Common myeloid progenitor, CD34-positive (primary cell): ENCODE results near the gene UROC1.

Experiments
- CTCF ChIA-PET: fragments of 350-600 bp; sonication (Branson Sonifier 250); formaldehyde crosslinking; loops from one replicate; lab custom pipeline; 2021; ENCODE audit warnings: antibody characterized with exemption; lab: Charles Lee
- POLR2A ChIA-PET: fragments of 350-600 bp; sonication (Branson Sonifier 250); formaldehyde crosslinking; loops from one replicate; lab custom pipeline; 2021; ENCODE audit warnings: antibody characterized with exemption; lab: Charles Lee
- DNase-seq, 3 donors: peaks; one replicate each; pipeline versions ENCODE4 v3.0.0 to v3.0.0-alpha.2; 2013
- H3K27ac ChIP-seq, 2 experiments: 1 replicate in 1 of 2; 2 replicates in 1 of 2; pipeline ENCODE4 v1.7.0; 2013; ENCODE audit warnings: inconsistent platforms in 2 of 2, low read length in 2 of 2, mild to moderate bottlenecking in 2 of 2, low read depth in 1 of 2, moderate library complexity in 1 of 2; ENCODE audit not compliant: severe bottlenecking in 2 of 2, insufficient read depth in 1 of 2, poor library complexity in 1 of 2
- H3K27me3 ChIP-seq, 5 experiments: replicated peaks in 2 of 5; 1 replicate in 3 of 5; 2 replicates in 2 of 5; pipeline versions ENCODE4 v1.6.1 to v1.7.0; 2013; ENCODE audit warnings: low read length in 4 of 5, mild to moderate bottlenecking in 2 of 5, moderate library complexity in 2 of 5, inconsistent platforms in 1 of 5; ENCODE audit not compliant: insufficient read depth in 5 of 5, control insufficient read depth in 4 of 5
- H3K36me3 ChIP-seq, 4 experiments: 1 replicate in 2 of 4; 2 replicates in 2 of 4; pipeline versions ENCODE4 v1.6.1 to v1.7.0; 2013; ENCODE audit warnings: low read length in 3 of 4, control low read depth in 1 of 4, mild to moderate bottlenecking in 1 of 4; ENCODE audit not compliant: control insufficient read depth in 4 of 4, insufficient read depth in 4 of 4
- H3K4me1 ChIP-seq, 4 experiments: 1 replicate in 3 of 4; 2 replicates in 1 of 4; pipeline versions ENCODE4 v1.6.1 to v1.7.1; 2013; ENCODE audit warnings: low read length in 3 of 4, mild to moderate bottlenecking in 3 of 4, control low read depth in 1 of 4, inconsistent platforms in 1 of 4, moderate library complexity in 1 of 4; ENCODE audit not compliant: control insufficient read depth in 4 of 4, insufficient read depth in 4 of 4; ENCODE audit errors: control extremely low read depth in 1 of 4
- H3K4me3 ChIP-seq, 7 experiments: 1 replicate in 4 of 7; 2 replicates in 3 of 7; pipeline versions ENCODE4 v1.5.1 to v1.7.0; 2013; ENCODE audit warnings: mild to moderate bottlenecking in 7 of 7, low read length in 6 of 7, moderate library complexity in 6 of 7, inconsistent platforms in 2 of 7, low read depth in 2 of 7, control low read depth in 1 of 7; ENCODE audit not compliant: insufficient read depth in 4 of 7, control insufficient read depth in 1 of 7; ENCODE audit errors: extremely low read depth in 1 of 7
- H3K9me3 ChIP-seq, 5 experiments: 1 replicate in 4 of 5; 2 replicates in 1 of 5; pipeline versions ENCODE4 v1.6.1 to v1.7.1; 2013; ENCODE audit warnings: low read length in 4 of 5, mild to moderate bottlenecking in 2 of 5, inconsistent platforms in 1 of 5, low read depth in 1 of 5, moderate library complexity in 1 of 5; ENCODE audit not compliant: control insufficient read depth in 4 of 5, insufficient read depth in 2 of 5; ENCODE audit errors: control extremely low read depth in 1 of 5
- WGBS: methylation state at CpG from one replicate; pipeline ENCODE4 v1.1.5; 2013; ENCODE audit not compliant: insufficient coverage; 5-methylcytosine and 5-hydroxymethylcytosine counted together

Gene UROC1

DNA sequence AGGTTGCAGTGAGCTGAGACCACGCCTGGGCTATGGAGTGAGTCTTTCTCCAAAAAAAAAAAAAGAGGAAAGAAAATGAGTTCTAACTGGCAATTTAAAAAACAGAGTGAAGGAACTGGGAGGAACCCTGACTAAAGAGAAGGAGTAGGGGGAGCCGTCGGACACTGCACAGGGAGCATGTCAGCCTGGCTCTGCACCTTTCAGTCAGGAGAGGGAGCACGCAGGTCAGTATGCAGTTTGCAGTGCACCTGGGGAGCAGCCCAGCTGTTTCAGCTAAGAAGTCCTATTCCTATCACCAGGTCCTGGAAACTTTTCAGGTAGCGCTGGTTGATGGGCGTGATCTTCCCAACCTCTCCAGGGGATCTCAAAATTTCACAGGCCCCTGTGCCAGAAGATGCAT, 27.0 kb downstream of the UROC1 start:
- WGBS, result 96% methylated on average over 6 of the region's 6 CpGs
- no peaks in the 10 kb centered on the region for H3K9me3 ChIP-seq
- ChIA-PET CTCF (interaction anchor here (1.5 kb wide), 1 partner anchor 9 kb away, joined by 3 read pairs; no protein-coding TSS in a partner anchor), POLR2A (interaction anchor here (0.7 kb wide), 1 partner anchor 1155 kb away, joined by 3 read pairs; no protein-coding TSS in a partner anchor)
- H3K4me1 ChIP-seq, result peaks cover 0 to 45% (median 18%) of the 10 kb centered on the region in 4 experiments
- no peak for DNase-seq
- no peak overlapping the region for H3K4me3 ChIP-seq
- H3K27ac ChIP-seq, result no peak overlapping the region
- no peaks in the 10 kb centered on the region for H3K27me3 ChIP-seq
- no peaks in the 10 kb centered on the region for H3K36me3 ChIP-seq

DNA sequence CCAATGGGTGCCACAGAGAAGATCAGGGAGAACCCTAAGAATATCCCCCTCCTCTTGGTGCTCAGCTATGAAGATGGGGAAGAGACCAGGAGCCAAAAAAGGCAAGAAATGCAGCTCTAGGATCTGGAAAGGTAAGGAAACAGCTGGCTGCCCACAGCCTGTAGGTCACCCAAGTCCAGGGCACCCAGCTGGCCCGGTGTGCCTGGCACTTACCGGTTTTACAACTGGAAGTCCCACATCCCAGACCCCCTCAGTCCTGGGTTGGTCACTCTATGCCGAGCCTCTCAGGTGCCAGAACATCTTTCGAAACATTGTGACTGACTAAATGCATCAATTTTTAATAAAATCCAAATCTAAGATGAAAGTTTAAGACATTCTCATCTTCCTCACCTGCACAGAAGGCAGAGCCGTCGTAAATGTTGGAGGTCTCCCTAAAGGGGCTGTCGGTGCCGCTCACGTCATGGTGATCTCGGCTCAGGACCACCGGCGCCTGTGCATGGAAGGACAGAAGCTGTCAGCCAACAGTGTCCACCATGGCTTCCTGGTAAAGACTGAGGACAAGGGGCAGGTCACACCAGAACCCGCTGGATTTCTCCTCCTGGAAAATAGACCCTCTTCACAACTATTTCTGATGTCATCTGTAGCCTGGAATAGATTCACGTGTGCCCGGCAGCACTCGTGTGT, 28.5 kb downstream of the UROC1 start:
- Histone ChIP-seq H3K27ac (no peak overlapping the region), H3K4me1 (peaks cover 0 to 53% (median 16%) of the 10 kb centered on the region in 4 experiments), H3K36me3 (no peaks in the 10 kb centered on the region), H3K27me3 (no peaks in the 10 kb centered on the region), H3K9me3 (no peaks in the 10 kb centered on the region), H3K4me3 (no peak overlapping the region)
- ChIA-PET POLR2A (no interaction called here), CTCF (interaction anchor here (1.1 to 1.5 kb wide), 2 partner anchors 10 to 31 kb away, joined by 3 to 4 read pairs; no protein-coding TSS in a partner anchor)
- WGBS, result 98% methylated on average over 16 of the region's 16 CpGs
- no peak for DNase-seq

DNA sequence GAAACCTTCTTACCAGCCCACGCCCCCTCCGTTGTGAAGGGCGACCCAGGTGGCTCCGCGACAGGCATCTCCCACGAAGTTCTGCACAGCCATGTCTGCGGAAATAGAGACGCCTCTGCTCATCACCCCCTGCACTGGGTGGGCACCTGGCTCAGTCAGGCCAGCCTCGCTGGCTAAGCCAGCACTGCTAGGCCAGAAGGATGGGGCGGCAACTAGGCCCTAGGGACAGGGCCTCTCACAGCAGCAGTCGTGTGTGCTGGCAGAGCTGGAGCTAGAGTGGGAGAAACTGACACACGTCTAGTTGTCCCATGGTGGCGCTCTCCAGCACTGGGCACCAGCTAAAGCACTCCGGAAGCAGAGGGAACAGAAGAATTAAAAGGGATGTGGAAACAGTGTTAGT, 29.4 kb downstream of the UROC1 start:
- POLR2A ChIA-PET, result no interaction called here
- WGBS, result 85% methylated on average over 12 of the region's 14 CpGs
- no peak for DNase-seq

DNA sequence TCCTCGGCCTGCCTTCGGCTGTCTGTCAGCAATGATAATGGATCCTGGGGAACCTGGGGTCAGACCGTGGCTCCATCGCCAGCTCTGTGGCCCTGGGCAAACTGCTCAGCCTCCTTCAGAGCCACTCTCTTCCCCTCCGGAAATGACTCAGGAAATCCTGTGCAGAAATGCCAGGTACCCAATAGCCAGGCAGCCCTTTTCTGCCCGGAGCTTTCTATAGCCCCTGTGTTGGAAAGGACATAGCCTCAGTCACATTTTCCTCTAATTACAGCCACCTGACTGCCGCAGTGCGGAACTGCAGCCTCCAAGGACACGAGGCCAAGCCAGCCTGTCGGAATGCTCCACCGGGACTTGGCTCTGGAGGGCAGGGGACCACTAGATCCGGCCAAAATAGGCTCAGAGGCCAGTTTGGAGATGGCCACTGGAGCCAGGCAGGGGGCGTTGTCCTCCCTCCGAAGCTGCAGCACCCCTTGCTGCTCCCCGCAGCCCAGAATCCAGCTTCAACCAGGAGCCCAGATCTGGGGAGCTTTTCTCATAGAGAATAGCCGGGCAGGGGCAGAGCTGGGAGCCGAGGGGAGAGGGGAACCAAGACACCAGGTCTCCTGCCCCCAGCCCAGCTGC, 30.3 kb downstream of the UROC1 start:
- peak; percentile 30 to 67 (median 66) for DNase-seq
- POLR2A ChIA-PET, result no interaction called here
- no peak overlapping the region for H3K27ac ChIP-seq
- peak overlapping the region in 1 of 7 experiments; percentile 21 for H3K4me3 ChIP-seq
- CTCF ChIA-PET, result interaction anchor here (1.0 to 2.0 kb wide), 7 partner anchors 8 to 36 kb away, joined by 3 to 4 read pairs (median 3); partner anchors contain the start of gene CHST13
- no peaks in the 10 kb centered on the region for H3K27me3 ChIP-seq
- no peaks in the 10 kb centered on the region for H3K36me3 ChIP-seq
- no peaks in the 10 kb centered on the region for H3K9me3 ChIP-seq
- 44% methylated on average over 15 of the region's 17 CpGs for WGBS
- peaks cover 0 to 53% (median 16%) of the 10 kb centered on the region in 4 experiments for H3K4me1 ChIP-seq

More for the DNA sequence above, 29.4 kb downstream of the UROC1 start:
- peaks cover 0 to 53% (median 16%) of the 10 kb centered on the region in 4 experiments for H3K4me1 ChIP-seq
- no peaks in the 10 kb centered on the region for H3K27me3 ChIP-seq
- H3K4me3 ChIP-seq, result no peak overlapping the region
- H3K36me3 ChIP-seq, result no peaks in the 10 kb centered on the region
- H3K9me3 ChIP-seq, result no peaks in the 10 kb centered on the region
- CTCF ChIA-PET, result interaction anchor here (1.0 to 2.0 kb wide), 2 partner anchors 23 to 35 kb away, joined by 3 to 4 read pairs; partner anchors contain the start of gene CHST13
- no peak overlapping the region for H3K27ac ChIP-seq

DNA sequence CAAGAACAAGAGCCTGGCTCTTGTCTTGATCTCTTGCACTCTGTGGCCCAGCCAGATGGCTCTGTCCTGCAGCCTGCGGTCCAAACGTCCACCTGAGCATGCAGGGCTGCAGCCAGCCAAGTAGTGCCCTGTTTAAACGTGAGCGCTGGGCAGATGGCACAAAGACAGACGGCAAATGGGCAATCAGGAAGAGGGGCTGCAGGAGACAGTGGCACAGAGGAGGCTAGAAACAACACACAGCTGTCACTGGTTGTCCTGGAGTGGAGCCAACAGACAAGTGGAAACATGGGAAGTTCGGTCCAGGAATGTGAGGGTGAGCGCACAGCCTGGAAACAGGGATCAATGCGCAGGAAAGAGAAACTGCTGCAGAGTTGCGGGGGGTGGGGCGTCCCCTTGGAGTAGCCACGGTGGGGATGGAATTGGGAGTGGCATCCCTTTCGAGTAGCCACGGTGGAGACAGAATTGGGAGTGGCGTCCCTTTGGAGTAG, 31.2 kb downstream of the UROC1 start:
- WGBS, result 97% methylated on average over 13 of the region's 14 CpGs
- no peak overlapping the region for H3K27ac ChIP-seq

DNA sequence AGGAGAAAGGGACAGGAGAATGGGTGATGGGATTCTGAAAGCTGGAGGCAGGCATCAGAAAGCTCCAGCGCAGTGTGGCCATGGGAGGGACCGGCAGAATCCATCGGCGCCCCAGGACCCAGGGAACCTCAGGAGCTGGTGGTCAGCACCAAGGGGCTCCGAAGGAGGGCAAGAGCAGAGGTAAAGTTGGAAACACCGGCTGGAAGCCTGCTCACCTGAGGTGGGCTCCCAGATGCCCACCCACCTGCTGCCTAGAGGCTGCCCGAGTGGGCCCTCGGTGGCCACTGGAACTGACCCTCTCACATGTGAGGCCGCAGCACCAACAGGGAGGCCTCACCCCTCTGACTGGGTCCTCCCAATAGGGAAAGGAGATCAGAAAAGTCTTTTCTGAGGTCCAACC, 31.6 kb downstream of the UROC1 start:
- DNase-seq, result no peak
- ChIA-PET CTCF (no interaction called here), POLR2A (no interaction called here)
- no peak overlapping the region for H3K4me3 ChIP-seq
- no peaks in the 10 kb centered on the region for H3K36me3 ChIP-seq
- no peaks in the 10 kb centered on the region for H3K27me3 ChIP-seq
- no peak overlapping the region for H3K27ac ChIP-seq
- no peaks in the 10 kb centered on the region for H3K9me3 ChIP-seq
- WGBS, result 97% methylated on average over 9 of the region's 9 CpGs
- H3K4me1 ChIP-seq, result peaks cover 0 to 41% (median 16%) of the 10 kb centered on the region in 4 experiments

More for the DNA sequence above, 31.2 kb downstream of the UROC1 start:
- ChIA-PET POLR2A (no interaction called here), CTCF (interaction anchor here (1.0 to 2.0 kb wide), 4 partner anchors 9 to 37 kb away, joined by 3 to 4 read pairs (median 4); partner anchors contain the start of gene CHST13)
- H3K4me3 ChIP-seq, result no peak overlapping the region
- no peaks in the 10 kb centered on the region for H3K36me3 ChIP-seq
- DNase-seq, result no peak
- no peaks in the 10 kb centered on the region for H3K27me3 ChIP-seq
- peaks cover 0 to 45% (median 16%) of the 10 kb centered on the region in 4 experiments for H3K4me1 ChIP-seq
- no peaks in the 10 kb centered on the region for H3K9me3 ChIP-seq
